ENCODE data around the gene AKAP6.

GRCh38 chr14:32707742-32708500 is 378.8 kb downstream of the AKAP6 start:
- TF ChIP-seq CTCF (IDR thresholded peaks at IDR 0.05; ENCODE audit: insufficient read depth, low read depth, low read length) = no peak
- no peak for TF ChIP-seq EZH2 (IDR thresholded peaks at IDR 0.05; ENCODE audit: insufficient read depth, low read length)
